Stimulated activated CD8-positive, alpha-beta memory T cell treated with anti-CD3 and anti-CD28 coated beads, Interleukin-15, amount 100 ng/mL, for 24 hours (primary cell): ENCODE data around the gene DNA2.
"Not testable (repeated sequence)": the region's sequence is repeated elsewhere in the genome, so short reads cannot be mapped to it uniquely, and the experiment has no call there.

ENCODE experiments used
- DNase-seq: peaks from one replicate; pipeline ENCODE4 v3.0.0-alpha.2; 2020; ENCODE audit warnings: low read depth

DNA2 gene

GRCh38 chr10:68449698-68450097 is 22.1 kb downstream of the DNA2 start:
- DNase-seq, result not testable (repeated sequence)

GRCh38 chr10:68446179-68446578 is 25.6 kb downstream of the DNA2 start:
- no peak for DNase-seq

- DNase-seq, result no peak
These were observed 28.8 kb downstream of the DNA2 start for GRCh38 chr10:68442971-68443370.

GRCh38 chr10:68440898-68441297 is 30.9 kb downstream of the DNA2 start:
- DNase-seq, result no peak

- no peak for DNase-seq
These were observed 36.0 kb downstream of the DNA2 start for GRCh38 chr10:68435803-68436202.

- no peak for DNase-seq
These were observed 37.1 kb downstream of the DNA2 start for GRCh38 chr10:68434657-68435056.

- no peak for DNase-seq
These were observed 43.2 kb downstream of the DNA2 start for GRCh38 chr10:68428396-68429104.

- no peak for DNase-seq
These were observed 47.2 kb downstream of the DNA2 start for GRCh38 chr10:68424454-68425014.

GRCh38 chr10:68423522-68423921 is 48.3 kb downstream of the DNA2 start:
- no peak for DNase-seq

- DNase-seq, result no peak
These were observed 52.4 kb downstream of the DNA2 start for GRCh38 chr10:68419376-68419775.

- no peak for DNase-seq
These were observed 62.8 kb downstream of the DNA2 start for GRCh38 chr10:68408898-68409518.

- DNase-seq, result peak; percentile 71
These were observed 64.8 kb downstream of the DNA2 start, which contains the start of gene RUFY2 for GRCh38 chr10:68406815-68407548. RUFY2 (minus strand) TSS chr10:68407277; CDS start chr10:68407189, 88 bp downstream.

- peak; percentile 15 for DNase-seq
These were observed 65.5 kb downstream of the DNA2 start for GRCh38 chr10:68406111-68406814.

GRCh38 chr10:68403701-68404100 is 68.1 kb downstream of the DNA2 start:
- no peak for DNase-seq

- no peak for DNase-seq
These were observed 69.5 kb downstream of the DNA2 start for GRCh38 chr10:68402276-68402675.

- no peak for DNase-seq
These were observed 74.8 kb downstream of the DNA2 start for GRCh38 chr10:68397005-68397404.

GRCh38 chr10:68385740-68386139 is 86.0 kb downstream of the DNA2 start:
- DNase-seq, result no peak

GRCh38 chr10:68371604-68372003 is 100.2 kb downstream of the DNA2 start:
- DNase-seq, result no peak

- no peak for DNase-seq
These were observed 104.7 kb downstream of the DNA2 start for GRCh38 chr10:68367121-68367520.

GRCh38 chr10:68366600-68366999 is 105.2 kb downstream of the DNA2 start:
- DNase-seq, result no peak

- no peak for DNase-seq
These were observed 106.2 kb downstream of the DNA2 start for GRCh38 chr10:68365611-68366010.
